LHCN-M2 (cell line): Measurements from ENCODE around the gene AGTPBP1. TPM values are rescaled to one million over a fixed set of nuclear protein-coding genes. Genes with fewer than 3 reads are reported as not detected.
"Not testable (repeated sequence)": the region's sequence is repeated elsewhere in the genome, so short reads cannot be mapped to it uniquely, and the experiment has no call there.

Experiments
- DNase-seq: peaks from one replicate; pipeline ENCODE4 v3.0.0-alpha.2; 2012; ENCODE audit warnings: low read depth
- total RNA-seq: library from RNA; depleted of rRNA; stranded (reverse); fragments of >200 nt; gene quantifications from 2 replicates; pipeline ENCODE4 v1.2.3, GENCODE V29; 2014

AGTPBP1 gene
- total RNA-seq, 1 experiment from 2014 or later = 4.8 TPM

DNA sequence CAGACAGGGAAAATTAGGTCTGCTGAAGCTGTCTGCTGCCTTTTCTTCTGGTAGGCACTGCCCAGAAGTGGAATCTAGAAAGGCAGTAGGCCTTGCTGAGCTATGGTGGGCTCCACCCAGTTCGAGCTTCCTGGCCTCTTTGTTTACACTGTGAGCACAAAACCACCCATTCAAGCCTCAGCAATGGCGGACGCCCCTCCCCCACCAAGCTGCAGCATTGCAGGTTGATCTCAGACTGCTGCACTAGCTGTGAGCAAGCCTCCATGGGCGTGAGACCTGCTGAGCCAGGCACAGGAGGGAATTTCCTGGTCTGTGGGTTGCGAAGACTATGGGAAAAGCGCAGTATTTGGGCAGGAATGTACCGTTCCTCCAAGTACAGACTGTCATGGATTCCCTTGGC, 18.5 kb downstream of the AGTPBP1 start:
- no peak for DNase-seq

DNA sequence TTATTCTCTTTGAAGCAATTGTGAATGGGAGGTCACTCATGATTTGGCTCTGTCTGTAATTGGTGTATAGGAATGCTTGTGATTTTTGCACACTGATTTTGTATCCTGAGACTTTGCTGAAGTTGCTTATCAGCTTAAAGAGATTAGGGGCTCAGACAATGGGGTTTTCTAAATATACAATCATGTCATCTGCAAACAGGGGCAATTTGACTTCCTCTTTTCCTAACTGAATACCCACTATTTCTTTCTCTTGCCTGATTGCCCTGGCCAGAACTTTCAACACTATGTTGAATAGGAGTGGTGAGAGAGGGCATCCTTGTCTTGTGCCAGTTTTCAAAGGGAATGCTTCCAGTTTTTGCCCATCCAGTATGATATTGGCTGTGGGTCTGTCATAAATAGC, 22.3 kb downstream of the AGTPBP1 start:
- DNase-seq = not testable (repeated sequence)

DNA sequence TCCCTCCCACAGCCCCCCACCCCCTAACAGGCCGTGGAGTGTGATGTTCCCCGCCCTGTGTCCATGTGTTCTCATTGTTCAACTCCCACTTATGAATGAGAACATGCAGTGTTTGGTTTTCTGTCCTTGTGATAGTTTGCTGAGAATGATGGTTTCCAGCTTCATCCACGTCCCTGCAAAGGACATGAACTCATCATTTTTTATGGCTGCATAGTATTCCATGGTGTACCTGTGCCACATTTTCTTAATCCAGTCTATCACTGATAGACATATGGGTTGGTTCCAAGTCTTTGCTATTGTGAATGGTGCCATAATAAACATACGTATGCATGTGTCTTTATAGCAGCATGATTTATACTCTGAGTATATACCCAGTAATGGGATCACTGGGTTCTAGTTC, 23.9 kb downstream of the AGTPBP1 start:
- DNase-seq = not testable (repeated sequence)

DNA sequence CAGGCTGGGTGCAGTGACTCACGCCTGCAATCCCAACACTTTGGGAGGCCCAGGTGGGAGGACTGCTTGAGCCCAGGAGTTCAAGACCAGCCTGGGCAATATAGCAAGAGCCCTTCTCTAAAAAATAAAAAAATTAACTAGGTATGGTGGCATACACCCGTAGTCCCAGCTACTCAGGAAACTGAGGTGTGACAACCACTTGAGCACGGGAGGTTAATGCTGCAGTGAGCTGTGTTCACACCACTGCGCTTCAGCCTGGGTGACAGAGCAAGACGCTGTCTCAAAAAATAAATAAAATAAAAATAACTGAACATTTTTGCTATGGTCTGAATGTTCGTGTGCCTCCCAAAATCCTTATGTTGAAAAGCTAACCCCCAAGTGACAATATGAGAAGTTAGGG, 24.5 kb downstream of the AGTPBP1 start:
- DNase-seq = no peak

DNA sequence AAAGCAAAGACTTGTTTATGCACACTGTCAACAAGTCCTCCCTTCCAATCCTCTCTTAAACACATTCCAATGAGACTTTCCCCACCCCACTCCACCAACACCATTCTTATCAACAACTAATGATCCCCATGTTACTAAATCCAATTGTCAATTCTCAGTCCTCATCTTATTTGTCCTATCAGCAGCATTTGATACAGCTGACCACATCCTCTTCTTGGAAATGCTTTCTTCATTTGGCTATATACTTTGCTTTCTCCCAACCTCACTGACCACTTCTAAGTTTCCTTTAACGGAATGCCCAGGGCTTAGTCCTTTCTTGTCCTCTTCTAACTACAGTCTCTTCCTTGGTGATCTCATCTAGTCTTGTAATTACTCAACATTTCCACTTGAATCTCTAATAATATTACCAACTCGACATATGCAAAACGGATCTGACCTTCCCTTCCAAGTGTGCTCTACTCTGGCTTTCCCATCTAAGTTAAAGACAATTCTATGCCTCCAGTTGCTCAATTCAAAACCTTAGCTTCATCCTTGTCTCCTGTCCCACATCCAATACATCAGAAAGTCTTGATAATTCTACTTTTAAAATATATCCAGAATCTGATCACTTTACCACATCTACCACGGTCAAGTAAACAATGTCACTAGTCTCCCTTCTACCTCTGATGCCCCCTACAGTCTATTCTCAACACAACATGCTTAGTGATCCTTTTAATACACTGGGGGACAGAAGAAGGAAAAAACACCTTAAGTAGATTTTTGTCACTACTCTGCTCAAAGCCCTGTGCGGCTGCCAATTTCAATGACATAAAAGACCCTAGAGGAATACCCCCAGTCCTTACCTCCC, 25.5 kb downstream of the AGTPBP1 start:
- DNase-seq = peak; percentile 6

DNA sequence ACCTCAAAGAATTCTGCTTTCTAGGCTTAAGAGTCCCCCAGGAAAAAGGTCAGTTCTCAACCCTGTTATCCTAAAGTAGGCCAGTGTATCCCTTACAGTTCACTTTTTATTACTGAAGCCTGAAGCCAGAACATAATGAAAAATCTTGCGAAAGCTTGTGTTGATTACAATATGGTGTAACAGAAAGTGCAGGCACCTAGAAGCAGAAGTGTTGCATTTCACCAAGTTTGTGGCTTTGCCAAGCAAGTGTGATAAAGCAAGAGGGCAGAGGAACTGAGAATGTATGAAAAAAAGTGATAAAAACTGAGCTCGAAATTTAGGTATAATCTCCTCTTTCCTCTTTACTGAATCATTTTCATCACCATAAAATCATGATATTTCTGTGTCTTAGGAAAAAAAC, 26.2 kb downstream of the AGTPBP1 start:
- DNase-seq = no peak

DNA sequence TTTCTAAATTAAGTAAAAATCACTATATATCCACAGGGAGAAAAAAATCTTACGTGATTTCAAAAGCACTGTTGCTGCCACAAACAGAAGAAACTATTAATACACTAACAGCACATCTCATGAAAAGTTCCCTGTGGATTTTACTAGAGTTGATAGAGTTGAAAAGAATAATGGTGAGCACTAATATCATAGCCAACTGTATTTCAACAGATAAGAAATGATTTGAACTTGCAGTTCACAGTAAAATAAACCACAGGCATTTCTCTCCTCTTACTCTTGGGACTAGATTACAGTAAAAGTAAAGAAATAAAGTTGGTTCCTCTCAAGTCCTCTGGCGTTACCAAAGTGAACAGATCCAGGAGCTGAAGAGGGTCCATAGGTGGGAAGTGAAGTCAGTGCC, 27.9 kb downstream of the AGTPBP1 start:
- DNase-seq = no peak

DNA sequence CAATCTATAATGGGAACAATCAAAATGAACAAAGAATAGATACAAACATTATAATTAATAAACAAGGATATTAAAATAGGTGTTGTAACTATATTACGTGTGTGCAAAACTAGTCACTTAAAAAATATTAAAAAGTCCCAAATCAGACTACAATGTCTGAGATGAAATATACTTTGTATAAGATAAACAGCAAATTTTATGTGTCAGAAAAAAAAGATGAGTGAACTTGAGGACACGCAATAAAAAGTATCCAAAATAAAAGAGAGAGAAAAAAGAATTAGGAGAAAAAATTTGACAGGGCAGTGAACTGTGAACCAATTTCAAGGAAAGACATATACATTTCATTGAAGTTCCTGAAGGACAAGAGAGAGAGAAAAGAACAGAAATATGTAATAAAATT, 37.0 kb downstream of the AGTPBP1 start:
- DNase-seq = no peak

DNA sequence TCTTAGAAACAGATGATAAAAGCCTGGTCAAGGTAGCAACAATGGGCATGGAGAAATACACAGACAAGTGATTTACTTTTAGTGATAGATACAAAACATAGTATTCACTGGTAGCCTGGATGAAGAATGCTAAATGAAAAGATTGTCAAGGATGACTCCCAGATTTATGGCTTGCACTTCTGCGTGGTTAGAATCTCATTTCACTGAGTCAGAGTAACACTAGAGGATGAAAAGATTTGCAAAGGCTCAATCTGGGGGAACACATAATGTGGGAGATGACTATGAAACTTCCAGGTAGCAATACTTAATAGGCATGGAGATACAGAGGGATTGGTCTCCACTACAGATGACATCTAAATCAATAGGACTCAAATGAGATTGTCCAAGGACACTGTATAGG, 38.4 kb downstream of the AGTPBP1 start:
- peak; percentile 20 for DNase-seq

DNA sequence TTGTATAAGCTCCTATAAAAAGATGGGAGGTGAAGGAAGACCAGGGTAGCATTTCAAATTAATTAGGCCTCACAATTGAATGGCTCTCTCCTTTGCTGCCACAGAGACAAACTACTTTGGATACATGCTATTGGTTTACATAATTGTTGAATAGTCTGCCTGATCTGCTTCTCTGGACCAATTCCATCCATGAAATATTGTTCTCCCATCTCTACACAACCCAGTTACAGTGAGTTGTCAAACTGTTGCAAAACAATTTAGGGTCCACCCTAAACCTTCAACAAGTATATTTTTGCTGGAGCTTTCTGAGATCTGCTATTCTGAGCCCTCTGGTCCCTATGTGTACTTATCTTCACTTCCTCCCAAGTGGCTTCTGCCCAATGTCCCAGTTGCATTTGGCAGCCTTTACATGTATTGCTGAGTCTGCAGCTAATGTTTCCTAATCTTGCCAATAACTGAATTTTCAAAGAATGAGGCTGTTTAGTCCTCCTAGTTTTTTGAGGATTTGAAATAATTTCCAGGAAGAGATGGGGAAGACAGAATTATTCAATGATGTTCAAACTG, 38.9 kb downstream of the AGTPBP1 start:
- no peak for DNase-seq

DNA sequence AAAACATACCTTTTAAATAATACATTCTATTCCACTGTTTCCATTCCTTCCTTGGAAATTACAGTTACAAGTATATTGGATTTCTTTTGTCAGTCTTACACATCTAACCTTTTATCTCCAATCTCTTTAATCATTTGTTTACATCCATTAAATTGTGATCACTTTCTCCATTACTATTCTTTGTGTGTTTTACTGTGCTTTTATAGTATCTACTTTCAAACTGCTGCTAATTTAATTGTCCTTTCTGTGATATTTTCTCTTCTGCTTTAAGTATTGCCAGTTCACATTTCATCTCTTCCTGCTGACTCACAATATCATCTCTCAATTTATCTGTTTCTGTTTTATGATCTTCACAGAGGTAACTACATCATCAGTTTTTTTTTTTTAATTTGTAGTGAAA, 39.6 kb downstream of the AGTPBP1 start:
- no peak for DNase-seq

DNA sequence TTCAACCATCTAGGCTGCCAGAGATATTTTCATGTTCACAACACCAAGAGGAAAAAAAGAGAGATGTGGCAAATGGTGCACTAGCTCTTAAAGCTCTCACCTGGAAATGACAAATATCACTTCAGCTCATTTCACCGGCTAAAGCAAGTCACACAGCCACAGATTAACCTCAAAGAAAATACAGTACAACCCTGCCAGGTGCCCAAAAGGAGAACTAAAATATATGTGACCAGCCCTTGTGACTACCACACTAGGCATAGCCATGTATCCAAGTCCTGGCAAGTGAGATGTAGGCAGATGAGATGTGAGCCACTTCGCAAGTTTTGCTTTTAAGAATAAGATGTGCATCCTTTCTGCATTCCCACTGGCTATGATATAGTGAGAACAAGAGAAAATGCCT, 41.4 kb downstream of the AGTPBP1 start:
- no peak for DNase-seq

DNA sequence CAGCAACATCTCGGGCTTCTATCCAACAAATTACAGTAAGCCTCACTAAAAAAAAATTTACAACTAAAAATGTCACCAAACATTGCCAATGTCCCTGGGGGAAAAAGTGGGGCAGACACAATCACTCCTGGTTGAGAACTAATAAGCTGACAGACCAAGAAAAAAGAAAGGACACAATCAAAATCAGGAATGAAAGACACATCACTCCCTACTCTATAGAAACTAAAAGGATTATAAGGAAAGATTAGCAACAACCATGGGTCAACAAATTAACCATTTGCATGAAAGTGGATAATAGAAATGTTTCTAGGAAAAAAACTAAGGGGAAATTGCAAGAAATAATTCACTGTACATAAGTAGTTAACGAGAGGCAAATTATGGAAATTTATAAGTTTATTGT, 53.4 kb downstream of the AGTPBP1 start:
- DNase-seq = no peak

DNA sequence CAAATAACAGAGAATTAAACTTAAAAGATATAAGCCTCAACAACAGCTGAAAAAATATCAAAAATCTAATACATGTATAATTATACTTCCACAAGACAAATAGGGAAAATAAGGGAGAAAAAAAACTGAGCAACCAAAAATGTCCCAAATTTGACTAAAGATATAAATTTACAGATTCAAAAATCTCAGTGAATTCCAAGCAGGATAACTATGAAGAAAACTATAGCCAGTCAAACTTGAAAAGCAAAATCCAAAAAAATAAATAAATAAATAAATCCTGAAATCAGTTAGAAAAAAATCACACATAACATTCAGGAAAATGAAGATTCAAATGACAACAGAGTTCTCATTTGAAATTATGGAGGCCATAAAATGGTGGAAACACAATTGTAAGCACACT, 56.7 kb downstream of the AGTPBP1 start:
- no peak for DNase-seq

DNA sequence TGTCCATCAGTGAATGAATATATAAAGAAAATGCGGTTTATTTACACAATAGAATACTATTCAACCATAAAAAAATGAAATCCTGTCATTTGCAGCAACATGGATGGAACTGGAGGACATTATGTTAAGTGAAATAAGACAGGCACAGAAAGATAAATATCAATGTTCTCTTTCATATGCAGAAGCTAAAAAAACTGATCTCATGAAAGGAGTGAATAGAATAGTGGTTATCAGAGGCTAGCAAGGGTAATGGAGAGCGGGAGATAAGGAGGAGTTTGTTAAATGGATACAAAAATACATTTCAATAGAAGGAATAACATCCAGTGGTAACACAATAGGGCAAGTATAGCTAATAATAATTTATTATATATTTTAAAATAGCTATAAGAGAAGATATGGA, 65.0 kb downstream of the AGTPBP1 start:
- no peak for DNase-seq

DNA sequence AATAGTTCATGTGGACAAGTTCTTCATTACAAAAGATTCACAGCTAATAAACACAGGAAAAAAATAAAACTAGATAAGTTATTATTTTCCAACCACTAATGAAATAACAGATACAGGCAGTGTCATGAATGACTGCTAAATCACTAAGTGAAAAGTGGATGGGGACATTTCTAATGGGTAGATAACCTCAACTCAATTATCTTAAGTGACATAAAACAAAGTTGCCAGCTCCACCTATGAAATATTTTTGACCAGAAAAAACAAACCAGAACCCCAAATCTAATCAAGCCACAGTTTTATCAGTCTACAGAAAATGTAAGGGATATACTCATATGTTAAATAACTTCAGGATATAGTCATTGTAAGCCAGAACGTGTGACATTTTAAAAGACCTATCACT, 74.4 kb downstream of the AGTPBP1 start:
- DNase-seq = no peak

DNA sequence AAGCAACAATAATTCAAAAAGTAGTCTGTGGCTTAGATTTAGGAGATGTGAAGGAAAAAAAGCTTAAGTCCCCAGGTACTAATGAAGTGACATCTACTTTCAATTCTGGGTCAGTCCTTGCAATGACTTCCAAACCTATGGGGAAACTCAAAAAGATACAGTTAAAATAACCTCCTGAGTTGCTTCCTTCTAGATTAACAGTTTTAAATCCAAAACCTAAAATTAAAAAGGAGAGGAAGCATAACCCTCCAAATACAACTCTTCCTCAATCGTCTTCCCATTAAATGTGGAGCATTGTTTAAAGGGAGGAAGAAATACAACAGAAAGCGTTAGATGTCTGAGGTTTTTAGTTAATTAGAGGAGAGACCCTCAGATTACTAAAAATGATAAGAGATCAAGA, 75.7 kb downstream of the AGTPBP1 start:
- DNase-seq = no peak

DNA sequence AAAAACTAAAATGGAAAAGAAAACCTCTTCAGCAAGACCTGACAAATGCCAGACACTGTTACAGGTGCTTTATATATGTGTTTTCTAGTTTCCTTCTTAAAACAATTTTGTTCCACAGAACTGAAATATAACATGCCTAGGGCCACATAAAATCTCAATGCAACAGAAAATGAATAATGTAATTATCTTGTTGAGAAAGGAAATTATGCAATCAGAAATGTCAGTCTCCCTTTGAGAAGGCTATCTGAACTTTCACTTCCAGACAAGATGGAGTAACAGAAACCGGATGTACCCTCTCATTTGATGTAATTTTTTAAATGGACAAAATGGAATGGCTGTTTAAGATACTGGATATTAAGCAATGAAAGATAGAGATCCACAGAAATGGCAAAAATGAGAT, 79.2 kb downstream of the AGTPBP1 start:
- no peak for DNase-seq

DNA sequence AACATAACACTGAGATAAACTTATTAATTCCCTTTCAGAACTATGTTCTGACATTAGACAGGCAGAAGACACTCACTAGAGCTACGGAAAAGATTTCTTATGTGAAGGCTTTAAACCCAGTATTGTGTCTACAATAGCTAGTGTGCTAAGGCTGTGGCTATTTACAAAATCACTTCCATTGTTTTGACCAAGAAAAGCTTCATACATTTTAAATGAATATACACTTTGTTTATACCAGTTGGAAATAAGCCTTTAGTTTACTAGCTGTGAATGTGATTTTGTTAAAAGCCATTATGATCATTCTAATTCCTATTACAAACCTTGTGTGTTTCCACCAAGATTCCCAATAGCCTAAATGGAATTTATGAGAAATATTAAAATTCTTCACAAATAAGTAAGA, 83.0 kb downstream of the AGTPBP1 start:
- DNase-seq = no peak

DNA sequence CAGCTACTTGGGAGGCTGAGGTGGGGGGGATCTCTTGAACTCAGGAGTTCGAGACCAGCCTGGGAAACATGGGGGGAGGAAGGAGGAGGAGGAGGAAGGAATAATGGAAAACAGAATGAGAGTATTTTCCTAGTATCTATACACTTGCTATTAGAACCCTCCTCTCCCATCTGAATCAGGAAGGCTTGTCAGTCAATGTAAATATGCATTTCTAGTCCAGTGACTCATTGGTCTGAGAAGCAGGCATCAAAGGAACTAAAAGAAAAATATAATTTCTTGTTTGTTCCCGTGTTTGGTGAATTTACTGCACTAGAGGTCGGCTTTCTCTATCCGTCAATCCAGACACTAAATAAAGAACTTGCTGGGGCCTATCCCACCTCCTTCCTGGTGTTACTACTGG, 88.6 kb downstream of the AGTPBP1 start:
- DNase-seq = no peak

DNA sequence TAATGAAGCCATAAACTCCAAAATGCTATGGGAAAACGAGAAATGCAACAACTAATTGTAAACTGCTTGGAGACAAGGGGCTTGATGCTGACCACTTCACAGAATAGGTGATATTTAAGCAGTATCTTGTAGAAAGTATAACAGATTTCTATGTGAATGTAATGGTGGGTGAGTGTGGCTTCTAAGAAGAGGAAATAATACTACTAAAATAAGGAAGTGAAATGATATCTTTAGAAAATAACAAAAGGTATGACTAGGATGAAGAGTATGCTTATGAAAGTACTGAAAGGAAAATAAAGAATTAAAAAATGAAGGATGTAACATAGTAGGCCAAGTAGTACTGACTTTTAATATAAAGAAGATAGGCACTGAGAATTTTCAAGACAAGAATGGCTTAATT, 94.2 kb downstream of the AGTPBP1 start:
- no peak for DNase-seq

DNA sequence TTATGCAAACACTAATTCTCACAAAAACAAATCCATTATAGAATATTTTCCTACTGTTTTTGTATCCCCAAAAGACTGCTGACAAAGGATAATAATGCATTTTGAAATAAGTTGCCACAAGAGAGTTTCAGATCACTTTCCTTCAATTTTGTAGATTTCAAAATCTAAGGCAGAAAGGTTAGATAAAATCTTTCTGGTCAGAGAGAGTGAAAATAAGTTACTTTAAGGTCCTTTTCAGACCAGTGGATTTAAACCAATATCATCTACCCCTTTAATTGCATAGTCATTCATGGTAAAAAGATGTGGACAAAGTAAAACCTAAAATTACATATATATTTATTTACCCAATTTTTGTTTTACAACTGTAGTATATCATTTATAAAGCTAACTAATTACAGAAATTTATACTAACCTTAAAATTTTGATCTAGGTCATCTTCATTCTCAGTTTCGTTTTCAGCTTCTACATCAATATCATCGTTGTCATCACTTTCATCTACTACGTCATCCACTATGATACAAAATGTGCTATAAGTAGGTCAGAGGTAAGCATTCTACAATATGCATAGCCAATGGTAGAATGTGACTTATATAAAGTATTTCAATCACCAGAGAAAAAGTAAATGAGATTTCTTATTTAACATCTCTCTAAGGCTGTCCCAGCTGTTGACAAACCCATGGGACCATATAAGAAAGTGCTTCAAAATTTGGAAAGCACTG, 95.7 kb downstream of the AGTPBP1 start:
- DNase-seq = no peak

DNA sequence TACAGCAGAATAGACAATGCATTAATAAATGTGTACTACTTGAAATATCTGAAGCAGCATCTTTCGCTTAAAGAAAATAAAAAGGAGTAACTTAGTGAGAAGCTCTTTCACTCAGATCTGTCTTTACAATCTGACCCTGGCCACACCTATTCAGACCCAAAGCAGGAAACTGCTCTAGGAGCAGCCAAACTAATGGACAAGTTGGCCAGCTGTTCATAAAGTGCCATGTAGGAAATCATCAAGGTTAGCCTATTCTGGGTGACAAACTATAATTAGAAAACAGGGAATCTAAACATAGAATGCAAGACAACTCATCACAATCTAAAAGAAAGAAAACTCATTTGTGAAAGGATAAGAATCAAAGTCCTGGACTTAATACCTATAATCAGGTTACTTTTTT, 101.3 kb downstream of the AGTPBP1 start:
- DNase-seq = no peak
